Inferior parietal cortex (tissue), 1 donor: ENCODE measurements around the gene NTSR1.

Source experiments
- DNase-seq: peaks from one replicate; pipeline ENCODE4 v3.0.0-alpha.2; 2016; ENCODE audit errors: extremely low spot score

The NTSR1 gene

DNA sequence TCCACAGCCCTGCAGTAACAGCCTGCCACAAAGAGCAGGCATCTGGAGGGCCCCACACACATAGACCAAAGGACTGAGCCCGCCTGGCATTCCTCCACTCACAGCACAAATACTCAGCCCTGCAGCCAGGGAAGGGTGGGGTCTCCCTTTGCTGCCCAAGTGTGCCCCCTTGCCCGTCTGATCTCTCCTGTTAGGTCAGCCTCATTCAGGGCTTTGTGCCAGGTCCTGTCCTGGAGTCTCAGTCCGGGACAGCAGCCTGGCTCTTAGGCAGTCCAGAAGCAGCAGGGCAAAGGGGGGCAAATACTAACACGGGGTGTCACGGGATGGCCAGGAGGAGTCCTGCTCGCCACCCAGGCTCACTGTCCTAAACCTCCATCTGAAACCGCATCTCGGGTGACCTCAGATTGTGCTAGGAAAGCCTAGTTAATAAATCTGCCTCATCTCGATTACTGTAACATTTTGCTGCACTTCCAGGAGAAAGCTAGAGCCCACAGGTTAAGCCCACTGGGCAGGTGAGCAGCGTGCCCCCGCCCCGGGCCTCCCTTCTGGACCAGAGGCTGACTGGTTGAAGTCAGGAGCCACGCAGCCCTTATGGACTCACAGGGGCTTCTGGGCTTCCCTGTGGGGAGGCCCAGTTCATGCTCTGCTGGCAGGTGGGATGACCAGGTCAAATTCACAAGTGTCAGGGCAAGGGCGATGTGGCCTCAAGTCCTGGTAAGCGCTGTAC is 92.8 kb downstream of the NTSR1 start:
- DNase-seq: no peak

DNA sequence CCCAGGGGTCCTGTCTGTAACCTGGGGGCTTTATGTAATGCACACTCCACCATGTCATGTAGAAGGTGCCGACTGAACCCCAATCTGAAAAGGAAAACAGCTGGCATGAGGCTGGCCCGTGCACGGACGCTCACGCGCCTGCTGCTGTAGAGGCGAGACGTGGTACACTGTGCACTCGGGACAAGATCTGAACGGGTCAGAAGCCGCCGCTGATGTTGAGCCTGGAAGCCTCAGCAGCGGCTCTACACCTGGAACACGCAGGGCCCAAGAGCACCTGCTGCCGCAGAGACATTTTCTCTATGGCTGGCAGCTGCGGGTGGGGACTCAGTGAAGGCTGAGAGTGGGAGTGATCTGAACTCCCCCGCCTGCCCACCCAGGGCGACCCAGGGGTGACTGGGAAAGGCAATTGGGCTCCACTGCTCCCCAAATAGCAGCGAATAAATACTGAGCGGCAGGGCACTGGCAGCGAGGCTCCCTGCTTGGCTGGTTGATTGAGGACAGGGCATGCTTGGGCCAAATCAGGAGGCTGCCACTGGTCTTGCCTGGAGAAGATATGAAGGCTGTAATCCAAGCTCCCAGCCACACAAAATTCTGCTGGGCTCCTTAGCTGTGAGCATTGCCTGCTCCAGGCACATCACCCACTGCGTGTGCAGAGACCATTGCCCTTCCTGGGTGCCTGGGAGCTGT is 93.5 kb downstream of the NTSR1 start:
- no peak for DNase-seq

DNA sequence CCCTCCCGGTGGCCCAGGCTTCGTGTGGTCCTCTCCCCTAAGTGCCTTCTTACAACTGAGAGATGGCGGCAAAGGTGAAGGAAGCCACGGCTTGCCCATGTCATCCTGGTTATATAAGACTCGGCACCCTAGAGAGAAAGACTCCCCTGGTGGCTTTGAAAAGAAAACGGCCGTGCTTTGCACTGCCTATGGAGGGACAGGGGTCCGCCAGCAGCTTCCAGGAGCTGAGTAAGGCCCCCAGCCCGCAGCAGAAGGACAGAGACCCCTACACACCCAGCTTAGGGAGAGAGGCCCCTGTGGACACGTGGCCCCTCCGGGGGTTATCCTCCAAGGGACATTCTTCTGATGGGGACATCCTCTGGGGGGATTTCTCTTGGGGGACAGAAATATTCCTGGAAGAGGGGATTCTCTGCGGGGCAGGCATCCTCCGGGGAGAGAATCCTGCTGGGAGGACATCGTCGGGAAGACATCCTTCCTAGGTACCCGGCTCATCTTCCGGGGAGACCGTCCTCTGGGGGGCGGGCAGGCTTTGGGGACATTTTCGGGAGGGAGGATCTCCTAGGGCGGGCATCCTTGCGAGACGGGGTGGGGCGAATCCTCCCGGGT is 95.5 kb downstream of the NTSR1 start:
- no peak for DNase-seq

DNA sequence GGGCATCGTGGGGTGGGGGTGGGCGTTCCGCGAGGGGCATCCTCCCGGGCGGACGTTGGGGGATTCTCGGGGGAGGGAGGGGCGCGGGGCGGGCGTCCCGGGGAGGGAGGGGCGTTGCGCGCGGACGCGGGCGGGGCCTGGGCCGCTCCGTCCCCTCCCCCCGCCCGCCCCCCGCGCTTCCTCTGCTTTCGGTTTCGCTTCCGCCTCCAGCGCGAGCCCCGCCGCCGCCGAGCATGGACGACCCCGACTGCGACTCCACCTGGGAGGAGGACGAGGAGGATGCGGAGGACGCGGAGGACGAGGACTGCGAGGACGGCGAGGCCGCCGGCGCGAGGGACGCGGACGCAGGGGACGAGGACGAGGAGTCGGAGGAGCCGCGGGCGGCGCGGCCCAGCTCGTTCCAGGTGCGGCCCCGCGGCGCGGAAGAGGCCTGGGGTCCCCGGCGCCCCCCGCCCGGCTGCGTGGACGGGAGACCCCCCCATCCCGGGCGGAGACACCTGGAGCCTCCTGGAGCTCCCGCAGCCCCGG is 96.1 kb downstream of the NTSR1 start, which contains the start of gene OGFR:
TSS of gene OGFR (plus strand) at position 209 of the 528 bp plus-strand sequence. CDS start at position 234, 25 bp downstream.
- DNase-seq: no peak

DNA sequence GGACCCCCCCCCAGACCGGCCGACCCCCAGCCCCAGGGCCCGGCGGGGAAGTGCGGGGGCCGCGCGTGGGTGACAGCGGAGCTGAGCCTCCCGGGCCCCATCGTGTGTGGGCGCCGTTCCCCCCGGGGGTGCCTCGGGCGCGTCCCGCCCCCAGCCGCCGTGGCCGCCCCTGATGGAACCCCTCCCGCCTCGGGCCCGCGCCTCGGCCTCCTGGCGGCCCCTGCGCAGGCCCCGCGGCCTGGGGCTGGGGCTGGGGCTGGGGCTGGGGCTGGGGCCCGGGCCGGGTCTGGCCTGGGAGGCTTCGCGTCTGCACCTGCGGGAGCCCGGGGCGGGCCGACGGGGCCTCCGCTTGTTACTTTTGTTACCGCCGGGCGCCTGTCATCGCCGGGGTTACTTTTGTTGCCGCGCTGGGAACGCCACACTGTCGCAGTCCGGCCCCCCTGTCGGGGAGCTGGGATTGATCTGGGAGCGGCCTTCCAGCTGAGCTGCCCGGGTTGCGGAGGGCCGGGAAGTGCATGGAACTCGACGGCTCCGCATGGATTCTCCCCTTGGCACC is 96.6 kb downstream of the NTSR1 start:
- no peak for DNase-seq

DNA sequence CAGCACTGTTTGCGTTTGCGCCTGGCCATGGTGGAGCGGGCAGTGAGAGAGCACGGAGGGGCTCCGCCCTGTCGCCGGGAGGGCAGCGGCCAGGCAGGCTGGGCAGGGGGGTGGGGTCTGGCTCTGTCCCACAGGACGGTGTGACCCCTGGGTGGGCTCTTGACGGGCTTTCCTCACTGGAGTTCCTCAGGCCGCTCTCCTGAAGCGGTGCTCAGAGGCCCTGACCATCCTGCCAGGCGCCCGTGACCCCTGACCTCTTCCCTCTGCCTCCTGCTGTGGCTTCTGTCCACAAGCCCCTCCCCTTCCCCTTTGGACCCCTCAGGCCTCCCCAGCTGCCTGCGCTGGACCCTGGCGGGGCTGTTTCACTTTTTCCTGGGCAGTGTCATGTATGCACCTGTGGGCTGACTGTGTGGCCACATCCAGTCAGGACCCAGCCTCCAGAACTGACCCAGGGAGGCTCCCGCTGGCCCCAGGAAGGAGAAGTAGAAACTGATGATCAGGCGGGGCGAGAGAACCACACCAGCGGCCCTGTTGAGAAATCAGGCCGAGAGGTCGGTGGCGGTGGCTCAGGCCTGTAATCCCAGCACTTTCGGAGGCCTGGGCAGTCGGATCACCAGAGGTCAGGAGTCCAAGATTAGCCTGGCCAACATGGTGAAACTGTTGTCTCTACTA is 97.2 kb downstream of the NTSR1 start:
- DNase-seq: no peak

DNA sequence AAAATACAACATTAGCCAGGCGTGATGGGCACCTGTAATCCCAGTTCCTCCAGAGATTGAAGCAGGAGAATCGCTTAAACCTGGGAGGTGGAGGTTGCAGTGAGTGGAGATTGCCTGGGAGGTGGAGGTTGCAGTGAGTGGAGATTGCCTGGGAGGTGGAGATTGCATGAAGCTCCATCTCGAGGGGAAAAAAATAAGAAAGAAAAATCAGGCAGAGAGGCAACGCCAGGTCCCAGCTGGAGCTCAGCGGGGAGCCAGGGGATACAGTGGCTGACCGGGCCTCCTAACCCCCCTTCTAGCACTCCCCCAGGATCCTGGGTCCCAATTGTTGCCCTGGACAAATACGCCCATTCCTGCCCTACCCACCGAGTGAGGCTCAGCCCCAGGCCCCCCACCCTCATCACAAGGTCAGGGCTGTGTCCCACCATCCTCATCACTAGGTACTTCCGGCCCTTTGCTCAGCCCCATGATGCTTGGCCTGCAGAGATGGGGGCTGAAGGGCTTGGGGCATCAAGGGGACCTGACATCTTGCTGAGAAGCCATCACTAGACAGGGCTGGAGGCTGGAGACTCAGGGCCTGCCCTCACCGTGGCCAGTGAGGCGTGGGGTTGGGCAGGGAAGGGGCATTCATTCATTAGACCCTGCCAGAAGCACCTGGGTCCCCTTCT is 97.9 kb downstream of the NTSR1 start:
- DNase-seq: no peak

DNA sequence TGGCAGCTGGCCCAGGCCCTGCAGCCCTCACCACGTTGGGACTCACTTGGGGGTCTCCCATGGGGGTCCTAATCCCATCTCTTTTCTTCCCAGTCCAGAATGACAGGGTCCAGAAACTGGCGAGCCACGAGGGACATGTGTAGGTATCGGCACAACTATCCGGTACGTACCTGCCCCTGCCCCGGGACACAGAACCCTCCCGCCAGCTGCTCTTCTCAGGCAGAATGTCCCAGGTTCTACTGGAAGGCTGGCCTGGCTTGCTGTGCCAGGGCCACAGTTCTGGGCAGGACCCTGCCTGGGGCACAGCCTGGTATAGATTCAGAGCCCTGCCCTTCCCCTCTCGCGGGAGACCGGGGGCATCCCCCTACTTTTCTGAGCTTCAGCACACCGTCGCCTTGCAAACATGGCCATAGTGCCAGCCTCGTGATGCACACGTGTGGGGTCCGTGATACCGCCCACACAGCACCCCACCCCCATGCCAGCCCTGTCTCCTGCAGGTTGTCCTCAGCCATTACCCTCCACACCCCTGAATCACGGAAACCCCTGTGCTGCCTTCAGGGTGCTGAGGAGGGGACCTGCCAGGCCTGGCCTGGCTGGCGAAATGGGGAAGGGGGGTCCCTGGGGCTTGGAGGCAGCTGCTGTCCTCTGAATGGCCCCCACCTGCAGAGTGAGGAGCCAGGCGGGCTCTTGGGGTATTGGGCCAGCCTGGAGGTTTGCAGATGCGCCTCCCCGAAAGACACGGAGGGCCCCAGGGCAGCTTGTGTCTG is 99.0 kb downstream of the NTSR1 start:
- DNase-seq: no peak

DNA sequence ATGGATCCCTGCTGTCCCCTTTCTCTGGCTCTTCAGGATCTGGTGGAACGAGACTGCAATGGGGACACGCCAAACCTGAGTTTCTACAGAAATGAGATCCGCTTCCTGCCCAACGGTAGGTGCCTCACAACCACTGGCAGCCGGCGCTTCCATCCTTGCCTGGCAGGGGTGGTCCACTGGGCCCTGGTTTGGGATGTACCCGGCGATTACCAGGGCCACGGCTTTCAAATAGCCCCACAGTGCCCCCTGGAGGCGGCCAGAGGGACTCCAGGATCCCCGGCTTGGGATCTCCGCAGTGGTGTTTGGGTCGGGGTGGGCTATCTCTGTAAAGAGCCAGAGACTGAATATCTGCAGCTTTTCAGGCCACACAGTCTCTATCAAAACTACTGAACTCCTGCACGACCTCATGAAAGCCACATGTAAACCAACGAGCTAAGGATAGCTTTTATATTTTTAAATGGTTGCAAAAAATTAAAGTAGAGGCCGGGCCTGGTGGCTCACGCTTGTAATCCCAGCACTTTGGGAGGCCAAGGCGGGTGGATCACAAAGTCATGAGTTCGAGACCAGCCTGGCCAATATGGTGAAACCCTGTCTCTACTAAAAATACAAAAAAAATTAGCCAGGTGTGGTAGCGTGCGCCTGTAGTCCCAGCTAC is 99.7 kb downstream of the NTSR1 start:
- DNase-seq: peak; percentile 76

DNA sequence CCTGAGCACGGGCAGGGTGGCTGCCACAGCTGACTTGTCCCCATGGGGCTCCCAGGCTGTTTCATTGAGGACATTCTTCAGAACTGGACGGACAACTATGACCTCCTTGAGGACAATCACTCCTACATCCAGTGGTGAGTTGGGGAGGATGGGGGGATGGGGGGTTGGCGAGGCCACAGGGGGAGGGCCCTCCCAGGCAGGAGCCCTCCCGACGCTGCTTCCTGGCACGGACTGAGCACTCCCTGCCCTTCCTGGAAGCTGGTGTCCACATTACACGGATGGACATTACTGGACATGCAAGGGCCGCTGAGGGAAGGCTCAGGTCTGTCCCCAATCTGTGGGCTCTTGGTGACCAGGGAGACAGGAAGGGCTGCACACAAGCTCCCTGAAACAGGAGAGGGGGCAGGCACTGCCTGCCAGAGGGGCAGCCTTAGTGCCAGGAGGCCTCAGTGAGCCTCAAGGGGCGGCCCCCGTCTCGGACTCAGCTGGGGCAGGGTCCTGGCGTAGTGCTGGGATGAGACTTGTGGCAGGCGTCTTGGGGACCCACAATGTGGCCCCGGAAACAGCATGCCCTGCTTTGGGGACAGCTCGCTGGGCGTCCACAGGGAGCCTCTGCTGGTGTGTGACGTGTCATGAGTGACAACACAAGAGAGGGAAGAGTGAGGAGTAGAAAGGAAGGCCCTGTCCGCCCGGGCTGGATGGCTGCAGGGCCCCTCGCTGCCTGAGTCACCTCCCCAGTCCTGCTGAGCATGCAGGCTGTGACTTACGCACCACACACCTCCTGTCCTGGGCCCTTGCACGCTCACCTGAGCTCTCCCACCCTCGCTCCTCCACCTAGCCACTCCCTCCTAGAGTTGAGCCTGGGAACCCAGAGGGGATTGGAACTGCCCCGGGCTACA is 101.1 kb downstream of the NTSR1 start:
- no peak for DNase-seq

DNA sequence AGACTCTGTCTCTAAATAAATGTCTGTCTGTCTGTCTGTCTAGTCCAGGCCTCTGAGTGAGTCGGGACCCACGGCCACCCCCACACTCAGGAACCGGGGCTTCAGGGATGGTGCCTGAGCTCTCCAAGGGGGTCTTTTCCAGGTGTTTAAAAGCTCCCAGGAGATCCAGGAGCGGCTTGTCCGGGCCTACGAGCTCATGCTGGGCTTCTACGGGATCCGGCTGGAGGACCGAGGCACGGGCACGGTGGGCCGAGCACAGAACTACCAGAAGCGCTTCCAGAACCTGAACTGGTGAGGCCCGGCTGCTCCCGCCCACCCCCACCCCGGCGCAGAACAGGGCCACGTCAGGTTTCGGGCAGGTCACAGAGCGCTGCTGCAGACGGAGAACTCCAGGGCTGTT is 102.7 kb downstream of the NTSR1 start:
- no peak for DNase-seq

DNA sequence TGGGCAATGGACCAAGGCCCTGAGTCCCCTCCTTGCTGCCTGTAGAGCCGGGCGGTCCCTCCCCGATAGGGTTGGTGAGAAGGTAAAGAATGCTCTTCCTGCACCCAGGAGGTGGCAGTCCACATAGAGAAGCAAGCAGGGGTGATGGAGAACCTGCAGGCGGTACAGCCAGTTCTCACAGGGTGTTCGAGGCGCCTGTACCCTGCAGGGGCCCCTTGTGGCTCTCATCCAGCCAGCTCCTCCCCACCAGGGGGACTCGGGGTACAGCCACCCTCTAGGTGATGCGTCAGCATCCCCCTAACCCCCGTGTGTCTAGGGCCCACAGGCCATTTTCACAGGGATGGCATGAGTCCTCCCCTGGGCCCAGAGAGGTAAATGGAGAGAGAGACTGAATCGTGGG is 103.1 kb downstream of the NTSR1 start:
- no peak for DNase-seq
